Esophagus mucosa (tissue), 1 donor: ENCODE data around the gene FNDC3B. TPM values are rescaled to one million over a fixed set of nuclear protein-coding genes. Genes with fewer than 3 reads are reported as not detected.

ENCODE experiments used
- ATAC-seq: fragments of 200-7000 bp; cut with Tn5 transposase; one replicate; pipeline ENCODE4 v1.9.1; 2020
- total RNA-seq: library from RNA; stranded (reverse); gene quantifications from one replicate; pipeline ENCODE4 v1.2.4, GENCODE V29; 2023
- donor health status: DM: yes; HTN: yes; CAD: no.

Gene FNDC3B
- total RNA-seq, 1 donor from 2014 or later, result 19.9 TPM

DNA sequence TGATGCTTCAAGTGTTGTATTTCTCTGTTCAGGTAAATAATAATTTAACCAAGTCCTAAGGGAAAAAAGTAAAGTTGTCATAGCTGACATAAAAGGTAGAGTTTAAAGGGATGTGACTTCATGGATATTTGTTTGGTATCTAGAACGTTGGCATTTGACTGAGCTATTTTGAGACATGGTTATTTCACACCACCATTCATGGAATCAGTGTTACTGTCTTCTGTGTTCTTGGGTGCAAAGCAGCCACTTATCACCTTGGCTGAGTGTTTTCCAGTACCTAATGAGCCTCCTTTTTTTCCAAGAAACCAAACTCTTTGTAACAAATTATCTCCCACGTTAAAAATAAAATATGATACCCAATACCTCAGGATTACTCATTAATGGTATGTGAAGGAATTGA is 253.0 kb downstream of the FNDC3B start:
- no peak for ATAC-seq

DNA sequence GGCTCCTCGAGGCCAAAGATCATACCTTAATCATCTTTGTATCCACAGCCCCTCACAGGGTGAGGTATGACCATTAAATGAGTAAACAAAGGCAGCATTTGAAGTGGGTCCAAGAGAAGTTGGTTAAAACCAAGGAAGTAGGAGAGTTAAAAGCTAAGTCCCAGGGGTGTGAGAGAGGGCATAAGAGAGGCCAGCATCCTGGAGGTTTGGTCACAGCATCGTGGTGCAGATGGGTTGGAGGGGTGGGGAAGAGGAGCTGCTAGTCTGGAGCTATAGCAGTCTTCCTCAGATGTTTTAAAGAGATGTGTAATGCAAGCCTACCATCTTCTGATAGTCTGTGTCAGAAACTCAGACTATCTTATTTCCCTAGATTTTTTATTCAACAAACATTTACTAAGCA is 253.7 kb downstream of the FNDC3B start:
- no peak for ATAC-seq

DNA sequence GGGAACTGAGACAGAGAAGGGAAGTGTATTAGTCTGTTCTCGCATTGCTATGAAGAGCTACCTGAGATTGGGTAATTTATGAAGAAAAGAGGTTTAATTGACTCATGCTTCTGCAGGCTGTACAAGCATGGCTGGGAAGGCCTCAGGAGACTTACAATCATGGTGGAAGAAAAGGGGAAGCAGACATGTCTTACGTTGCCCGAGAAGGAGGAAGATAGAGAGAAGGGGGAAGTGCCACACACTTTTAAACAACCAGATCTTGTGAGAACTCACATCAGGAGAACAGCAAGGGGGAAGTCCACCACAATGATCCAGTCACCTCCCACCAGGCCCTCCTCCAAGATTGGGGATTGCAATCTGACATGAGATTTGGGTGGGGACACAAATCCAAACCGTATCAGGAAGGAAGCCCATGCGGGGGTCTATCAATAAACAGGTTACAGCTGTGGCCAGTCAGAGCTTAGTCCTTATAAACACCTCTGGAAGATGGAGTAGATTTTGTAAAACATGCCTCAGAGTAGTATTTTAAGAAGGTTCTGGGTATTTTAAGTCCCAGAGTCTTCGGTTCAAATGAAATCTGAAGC is 254.9 kb downstream of the FNDC3B start:
- no peak for ATAC-seq

DNA sequence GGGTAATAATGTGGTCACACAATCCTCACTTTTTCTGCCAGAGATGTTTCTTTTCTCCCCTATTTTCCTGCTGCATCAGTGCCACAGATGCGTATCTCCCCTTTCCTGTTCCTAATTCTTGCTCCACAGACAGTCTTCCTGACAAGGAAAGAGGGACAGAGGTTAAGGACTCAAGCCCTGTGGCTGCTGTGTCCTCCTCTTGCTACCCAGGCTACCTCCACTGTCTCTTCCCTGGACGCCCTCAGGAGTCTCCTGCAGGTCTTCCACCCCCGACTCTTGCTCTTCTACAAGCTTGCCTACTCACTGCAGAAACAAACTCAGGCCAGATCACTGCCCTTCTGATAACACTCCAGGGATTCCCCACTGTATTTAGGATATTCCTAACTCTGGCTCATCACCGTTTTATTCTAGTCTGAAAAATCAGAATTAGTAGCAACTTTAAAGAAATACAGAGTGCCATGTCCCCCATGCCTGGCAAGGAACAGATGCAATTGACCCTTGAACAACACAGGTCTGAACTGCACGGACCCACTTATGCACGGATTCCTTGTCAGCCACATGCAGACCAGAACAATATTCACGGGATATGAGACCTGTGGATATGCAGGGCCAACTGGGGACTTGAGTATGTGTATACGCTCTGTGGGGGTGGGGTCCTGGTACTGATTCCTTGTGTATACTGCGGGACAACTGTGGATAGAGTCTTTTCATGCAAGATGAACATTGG is 257.0 kb downstream of the FNDC3B start:
- no peak for ATAC-seq

DNA sequence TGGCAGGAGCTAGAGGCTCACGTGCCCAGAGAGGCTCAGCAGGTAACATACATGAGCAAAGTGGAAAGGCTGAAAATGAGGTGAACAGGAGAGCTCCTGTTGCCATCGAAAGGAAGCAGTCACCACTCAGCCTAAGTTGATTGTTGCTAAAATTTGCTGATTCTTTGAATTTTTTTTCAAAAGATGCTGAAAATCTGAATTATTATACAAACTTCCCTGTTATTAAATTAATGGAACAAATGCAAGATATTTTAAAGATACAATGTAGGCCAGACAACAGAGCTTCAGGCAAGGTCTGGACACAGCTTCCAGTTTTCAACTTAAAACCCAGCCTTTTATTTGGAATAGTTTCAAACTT is 257.6 kb downstream of the FNDC3B start:
- no peak for ATAC-seq

DNA sequence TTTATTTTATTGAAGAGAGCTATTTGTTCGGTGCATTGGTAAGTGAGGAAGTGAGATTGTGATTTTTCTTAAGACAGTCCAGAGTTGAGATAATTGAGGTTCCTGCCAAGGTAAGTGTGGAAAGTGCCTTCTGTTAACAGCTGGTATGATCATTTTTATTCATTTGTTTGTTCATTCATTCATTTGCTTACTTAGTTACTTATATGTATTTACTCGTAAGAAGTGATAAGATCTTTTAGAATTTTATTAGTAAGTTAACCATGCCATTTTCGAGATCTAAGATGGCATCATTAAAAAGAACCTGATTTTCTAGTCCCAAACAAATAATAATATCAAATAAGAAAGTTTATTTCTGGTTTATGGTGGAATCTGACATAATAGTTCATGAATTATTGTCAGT is 258.9 kb downstream of the FNDC3B start:
- no peak for ATAC-seq

DNA sequence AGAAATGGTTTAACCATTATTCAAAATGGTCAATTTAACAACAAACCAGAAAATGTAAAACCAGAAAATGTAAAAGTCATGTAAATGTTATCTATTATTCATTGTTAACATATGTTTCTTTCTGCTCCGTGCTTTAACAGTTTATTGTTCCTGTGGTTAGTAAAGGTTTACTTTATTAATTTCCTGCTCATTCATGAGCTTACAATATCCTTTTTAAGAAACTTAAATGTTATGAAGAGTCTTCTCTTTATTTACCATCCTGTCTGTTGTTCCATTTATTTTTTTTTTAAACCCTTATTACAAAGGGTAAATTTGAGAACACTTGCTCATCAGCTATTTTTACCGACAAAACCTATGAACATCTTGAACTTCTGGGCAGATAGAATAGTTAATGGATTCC is 260.8 kb downstream of the FNDC3B start:
- no peak for ATAC-seq

DNA sequence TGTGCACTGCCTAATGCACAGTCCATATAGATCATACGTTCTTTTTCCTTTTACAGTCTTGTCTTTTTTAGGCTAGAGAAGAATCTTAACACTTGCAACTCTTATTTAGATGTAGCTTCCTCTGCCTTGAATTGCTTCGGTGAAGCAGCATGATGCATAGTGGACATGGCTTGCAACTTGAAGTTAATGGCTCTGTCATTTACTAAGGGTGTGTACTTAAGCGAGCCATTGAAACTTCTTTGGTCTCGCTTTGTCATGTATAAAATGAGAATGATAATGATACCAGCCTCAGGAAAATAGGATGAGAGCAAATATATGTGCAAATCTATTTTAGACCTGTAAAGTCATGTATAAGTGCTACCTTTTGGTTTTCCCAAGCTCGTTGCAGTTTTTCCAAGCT is 261.5 kb downstream of the FNDC3B start:
- no peak for ATAC-seq

DNA sequence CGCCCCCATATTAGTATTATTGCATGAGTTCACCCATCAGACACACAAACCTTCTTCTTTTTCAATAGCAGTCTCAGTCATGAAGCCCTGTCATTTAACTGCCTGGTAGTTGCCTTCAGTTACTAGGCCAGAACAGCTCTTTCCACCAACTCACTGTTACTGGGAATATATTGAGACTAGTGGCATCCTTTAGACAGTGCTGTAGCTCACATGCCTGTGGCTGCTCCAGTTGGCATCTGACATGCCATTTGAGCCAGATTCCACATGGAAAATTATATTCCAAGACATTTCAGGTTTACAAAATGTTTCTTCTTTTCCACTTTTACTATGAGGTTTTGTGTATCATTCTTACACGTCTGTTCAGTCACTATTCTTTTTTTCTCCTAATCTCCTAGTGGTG is 262.8 kb downstream of the FNDC3B start:
- no peak for ATAC-seq

DNA sequence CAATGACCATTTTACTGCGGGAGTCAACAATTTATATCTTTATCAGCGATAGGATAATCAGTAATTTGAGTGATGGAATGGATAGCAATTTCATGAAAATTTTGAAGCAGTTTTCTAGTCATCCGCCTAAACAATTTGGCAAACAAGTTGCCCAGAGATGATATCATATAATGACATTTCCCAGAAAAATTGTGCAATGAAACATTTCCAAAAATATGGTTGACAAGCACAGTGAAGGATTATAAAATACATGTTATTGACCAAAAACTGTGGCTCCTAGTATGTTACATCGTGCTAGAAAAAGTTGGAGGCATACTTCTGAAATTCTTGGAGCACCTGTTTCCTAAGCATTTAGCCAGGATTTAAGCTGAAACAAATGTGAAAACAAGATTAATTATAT is 263.8 kb downstream of the FNDC3B start:
- ATAC-seq, result no peak

DNA sequence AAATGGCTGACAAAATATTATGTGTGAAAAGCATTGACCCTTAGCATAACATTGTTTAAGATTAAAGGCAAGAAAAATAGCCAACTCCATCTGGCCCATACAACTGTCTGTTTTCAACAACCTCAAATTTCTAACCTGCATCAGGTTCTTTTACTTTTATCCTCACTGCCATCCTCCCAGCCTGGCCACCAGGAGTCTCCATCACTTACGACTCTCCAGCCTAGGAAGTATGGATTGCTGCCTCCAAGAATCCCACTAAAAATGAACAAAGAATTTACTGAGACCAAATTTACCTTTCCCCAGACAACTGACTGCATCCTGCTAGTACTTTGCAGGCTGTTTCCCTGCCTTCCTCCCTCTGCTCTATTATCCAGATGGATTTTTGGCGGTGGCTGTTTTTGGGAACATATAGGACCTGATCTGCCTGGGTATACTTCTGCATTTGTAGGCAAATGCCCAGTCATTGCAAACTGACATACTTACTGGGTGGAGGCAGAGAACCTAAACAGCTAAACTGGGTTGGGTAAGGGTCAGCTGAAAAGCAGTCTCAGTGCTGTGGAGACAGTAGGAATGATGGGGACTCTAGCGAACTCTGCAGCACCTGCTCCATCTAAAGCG is 264.7 kb downstream of the FNDC3B start:
- no peak for ATAC-seq

DNA sequence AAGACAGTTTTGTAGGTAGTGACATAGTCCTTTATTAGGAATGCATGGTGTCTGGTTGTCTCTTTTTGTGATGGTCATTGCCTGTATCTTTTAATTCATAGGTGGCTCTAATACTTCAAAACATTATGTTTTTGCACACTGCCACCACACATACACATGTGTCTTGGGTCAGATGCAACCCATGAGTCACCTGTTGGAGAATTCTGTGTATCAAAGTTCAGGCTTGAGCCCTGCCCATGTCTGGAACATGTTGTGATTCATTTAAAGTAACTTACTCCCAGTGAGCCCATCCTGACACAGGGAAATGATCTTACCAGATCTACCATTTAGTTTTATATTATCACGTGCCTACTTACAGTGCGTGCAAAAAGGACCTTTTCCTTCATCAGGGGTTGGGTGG is 266.2 kb downstream of the FNDC3B start:
- peak; percentile 97 for ATAC-seq

DNA sequence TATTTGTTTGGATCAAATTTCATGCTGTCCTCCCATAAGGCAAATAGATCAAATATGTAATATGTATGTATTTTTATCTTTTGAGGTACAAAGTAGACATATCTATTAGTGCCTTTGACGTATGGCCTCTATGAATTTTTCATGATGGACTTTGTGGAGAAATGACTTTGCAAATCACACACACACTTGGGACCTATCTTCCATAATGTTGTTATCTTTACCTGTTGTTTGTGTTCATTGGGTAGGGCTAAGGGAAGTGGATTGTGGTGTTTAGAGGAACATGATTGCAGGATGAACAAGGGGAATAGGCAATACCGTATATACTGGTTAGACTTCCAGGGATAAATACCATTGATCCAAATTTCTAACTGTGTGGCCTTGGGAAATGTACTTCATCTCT is 266.6 kb downstream of the FNDC3B start:
- ATAC-seq, result no peak

DNA sequence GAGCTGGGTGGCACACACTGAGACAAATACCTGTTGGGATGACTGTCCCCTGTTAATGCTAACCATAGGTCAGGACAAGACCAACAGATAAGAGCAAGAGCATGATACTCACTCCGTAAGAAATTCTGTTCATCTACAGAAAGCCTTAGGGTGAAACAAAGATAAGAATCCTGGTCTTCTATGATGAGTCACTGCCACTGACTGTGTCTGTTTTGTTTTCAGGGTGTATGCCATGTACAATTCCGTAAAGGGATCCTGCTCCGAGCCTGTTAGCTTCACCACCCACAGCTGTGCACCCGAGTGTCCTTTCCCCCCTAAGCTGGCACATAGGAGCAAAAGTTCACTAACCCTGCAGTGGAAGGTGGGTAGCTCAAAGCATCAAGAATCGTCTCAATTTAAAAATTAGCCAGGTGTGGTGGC is 267.8 kb downstream of the FNDC3B start:
- no peak for ATAC-seq

DNA sequence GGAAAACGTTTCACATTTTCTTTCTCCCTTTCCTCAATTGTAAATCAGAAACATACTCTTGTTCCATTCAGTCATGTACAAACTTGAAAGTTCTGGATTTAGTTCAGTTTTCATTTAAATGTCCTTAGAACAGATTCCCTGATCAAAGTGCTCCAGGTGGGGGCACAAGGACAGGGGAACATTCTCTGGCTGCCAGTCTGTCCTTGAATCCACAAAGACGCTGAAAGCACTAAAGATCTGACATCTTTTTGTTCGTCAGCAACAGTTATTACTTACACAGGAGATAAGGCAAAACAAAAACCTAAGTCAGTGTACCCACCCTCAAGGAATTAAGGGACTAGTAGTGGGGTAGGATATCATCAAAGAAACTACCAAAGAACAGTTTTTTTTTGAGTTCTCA is 269.7 kb downstream of the FNDC3B start:
- ATAC-seq, result no peak

DNA sequence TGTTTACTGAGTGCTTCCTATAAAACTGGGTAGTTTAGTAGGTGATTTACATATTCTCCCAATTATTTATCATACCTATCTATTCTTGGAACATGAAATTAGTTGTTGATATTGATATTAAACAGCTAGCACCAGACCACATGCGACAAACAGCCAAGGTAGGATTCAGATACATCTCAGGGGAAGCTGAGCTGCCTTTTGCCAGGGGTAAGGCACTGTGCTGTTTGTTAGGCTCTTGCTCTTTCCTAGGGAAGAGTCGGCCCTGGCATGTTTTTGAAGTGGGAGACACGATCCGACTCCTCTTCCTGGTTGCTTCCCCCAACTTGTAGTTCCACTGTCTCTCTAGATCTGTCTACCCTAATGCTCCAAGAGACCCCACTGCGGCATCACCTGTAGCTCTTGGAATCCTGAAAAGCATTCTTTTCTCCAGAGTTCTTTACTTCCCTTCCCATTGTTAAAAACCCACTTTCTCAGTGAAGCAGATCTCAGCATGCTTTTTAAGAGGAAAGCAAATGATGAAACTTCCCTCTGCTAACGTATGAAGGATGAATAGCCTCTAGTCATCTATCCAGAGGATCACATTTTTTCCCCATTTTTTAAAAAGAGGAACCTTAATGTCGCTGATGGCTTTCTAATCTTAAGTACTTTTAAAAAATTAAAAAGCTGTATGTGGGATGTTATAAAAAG is 270.5 kb downstream of the FNDC3B start:
- ATAC-seq, result no peak

DNA sequence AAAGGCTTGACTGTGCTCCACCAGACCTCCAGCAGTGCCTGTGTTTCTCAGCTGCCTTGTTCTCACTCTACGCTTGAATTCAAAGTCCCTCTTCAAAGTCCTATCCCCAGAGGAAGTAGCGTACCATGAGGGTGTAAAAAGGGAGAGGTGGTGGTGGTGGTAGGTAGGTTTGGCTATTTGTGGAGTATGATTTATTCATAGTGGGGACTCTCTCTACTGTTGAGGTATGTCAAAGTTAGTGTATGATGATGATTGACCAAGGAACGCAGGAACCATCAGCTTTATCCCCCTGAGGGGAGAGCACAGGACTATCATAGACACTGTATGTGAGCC is 271.0 kb downstream of the FNDC3B start:
- no peak for ATAC-seq

DNA sequence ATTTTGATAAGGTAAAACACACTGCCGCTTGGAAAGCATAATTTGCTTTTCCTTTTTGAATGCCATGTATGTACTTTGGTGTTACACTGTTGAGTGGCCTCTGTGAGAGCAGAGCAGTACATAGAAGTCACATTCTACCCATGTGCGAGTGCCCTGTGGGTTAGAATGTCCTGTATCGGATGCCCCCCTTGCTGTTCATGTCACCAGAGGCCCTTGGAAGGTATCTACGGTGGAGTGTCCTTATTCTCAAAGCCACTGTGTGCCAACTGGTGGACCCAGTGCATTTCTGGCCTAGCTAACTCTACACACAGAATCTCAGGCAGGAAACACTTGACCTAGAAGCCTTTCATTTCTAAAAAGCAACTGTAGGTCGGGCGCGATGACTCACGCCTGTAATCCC is 271.8 kb downstream of the FNDC3B start:
- no peak for ATAC-seq

DNA sequence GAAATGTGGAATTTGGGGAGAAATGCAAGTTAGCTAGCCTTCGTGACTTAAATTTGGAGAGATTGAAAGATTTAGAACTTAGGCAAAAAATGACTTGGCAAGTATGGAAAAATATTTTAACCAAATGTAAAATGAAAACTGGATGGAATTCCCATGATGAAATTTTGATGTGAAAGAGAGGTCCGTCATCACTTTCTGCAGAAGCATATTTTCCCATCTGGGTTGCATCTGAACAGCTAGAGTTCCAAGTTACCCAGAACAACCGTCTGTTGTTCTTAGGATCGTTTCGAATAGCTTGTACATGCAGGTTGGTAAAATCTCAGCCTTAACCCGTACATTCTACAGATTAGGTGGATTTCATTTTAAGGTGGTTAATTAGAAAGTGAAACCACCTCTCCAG is 272.6 kb downstream of the FNDC3B start:
- no peak for ATAC-seq

DNA sequence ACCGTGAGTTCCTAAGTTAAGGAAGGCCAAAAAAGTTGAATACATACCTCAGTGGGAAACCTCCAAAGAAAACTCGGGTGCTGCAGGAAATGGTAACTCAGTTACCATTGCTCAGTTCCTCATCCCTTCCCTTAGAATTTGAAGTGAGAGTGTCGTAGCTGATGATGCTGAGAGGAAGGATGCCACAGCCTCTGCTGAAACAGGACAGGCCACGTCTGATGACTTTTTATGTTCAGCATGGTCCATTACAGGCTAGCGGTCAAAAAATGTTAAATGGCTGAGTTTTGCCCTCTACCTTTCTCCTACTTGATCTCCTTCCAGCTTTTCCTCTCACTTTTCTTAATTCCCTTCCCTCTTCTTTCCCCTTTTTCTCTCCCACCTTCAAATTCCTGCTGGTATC is 273.3 kb downstream of the FNDC3B start:
- ATAC-seq, result no peak

DNA sequence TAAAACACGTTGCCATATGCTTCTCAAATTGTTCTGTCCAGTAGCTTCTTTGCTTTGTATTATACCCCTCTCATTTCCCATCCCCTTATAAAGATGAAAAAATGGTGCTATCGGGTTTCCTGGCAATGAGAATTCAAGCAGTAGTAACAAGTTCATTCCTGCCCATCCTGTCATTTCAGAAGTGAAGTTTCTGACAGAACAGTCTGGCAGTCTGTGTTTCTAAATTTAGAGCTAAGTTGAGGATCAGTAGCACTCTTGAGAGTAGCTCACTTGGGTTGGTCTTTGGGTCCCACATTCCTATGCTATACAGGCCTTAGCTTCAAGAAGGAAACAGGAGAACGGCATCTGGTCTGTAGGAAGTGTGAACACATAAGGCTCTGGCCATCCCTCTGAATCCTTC is 274.3 kb downstream of the FNDC3B start:
- ATAC-seq, result no peak

DNA sequence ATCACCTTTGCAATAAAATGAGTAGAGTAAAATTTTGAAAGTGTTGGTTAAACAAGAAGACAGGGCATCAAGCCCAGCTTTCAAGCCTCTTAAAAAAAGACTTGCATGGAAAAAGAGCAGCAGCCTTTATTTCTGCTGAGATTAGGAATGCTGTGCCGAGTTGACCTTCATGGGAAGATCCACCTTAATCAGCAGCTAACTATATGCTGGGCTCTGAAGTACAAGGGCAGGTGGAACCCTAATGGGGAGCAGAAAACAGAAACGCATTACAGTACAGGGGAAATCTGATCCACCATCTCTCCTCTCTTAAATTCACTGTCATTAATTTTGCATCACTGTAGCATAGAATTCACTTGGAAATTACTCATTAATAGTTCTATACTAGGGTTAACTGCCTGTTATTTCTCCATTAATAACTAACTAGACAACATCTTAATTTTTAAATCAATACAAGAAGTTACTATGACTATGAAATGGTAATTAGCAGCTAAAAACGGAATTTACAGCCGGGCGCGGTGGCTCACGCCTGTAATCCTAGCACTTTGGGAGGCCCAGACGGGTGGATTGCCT is 275.3 kb downstream of the FNDC3B start:
- no peak for ATAC-seq

DNA sequence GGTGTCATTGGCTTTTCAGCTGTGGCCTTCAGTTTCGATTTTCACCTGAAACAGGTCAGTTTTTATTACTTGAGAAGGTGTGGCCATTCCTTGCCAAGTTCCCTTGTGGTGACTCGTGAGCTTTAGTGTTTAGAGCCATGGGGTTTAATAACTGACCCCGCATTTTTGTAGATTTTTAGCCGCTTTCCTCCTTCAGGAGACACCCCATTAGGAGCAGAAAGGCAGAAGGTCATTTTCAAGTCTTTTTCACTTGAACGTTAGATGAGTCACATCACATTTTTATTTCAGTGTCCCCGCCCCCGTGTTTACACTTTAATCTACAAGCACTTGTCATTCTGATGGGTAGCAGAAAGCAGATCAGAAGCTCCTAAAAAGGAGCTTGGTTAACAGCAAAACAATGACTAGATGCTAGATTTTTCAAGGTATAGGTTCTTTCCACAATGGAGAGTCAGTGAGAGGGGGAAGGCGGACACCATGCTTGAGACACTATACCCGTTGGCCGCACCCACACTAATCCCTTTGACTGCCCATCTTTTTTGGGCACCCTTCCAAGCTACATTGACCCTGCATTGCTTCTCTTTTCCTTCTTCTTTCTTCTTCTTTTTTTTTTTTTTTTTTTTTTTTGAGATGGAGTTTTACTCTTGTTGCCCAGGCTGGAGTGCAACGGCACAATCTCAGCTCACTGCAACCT is 276.2 kb downstream of the FNDC3B start:
- ATAC-seq, result no peak
